ENCODE data around the gene NRDE2.

The NRDE2 gene

GRCh38 chr14:90296641-90297040 lies 35.1 kb downstream of the NRDE2 start:
- no peak for DNase-seq (ENCODE audit: low read depth)

- DNase-seq (ENCODE audit: low read depth) = no peak
Observed at GRCh38 chr14:90295870-90296516, 35.7 kb downstream of the NRDE2 start.

- DNase-seq (ENCODE audit: low read depth) = no peak
Observed at GRCh38 chr14:90294872-90295271, 36.9 kb downstream of the NRDE2 start.

DNA sequence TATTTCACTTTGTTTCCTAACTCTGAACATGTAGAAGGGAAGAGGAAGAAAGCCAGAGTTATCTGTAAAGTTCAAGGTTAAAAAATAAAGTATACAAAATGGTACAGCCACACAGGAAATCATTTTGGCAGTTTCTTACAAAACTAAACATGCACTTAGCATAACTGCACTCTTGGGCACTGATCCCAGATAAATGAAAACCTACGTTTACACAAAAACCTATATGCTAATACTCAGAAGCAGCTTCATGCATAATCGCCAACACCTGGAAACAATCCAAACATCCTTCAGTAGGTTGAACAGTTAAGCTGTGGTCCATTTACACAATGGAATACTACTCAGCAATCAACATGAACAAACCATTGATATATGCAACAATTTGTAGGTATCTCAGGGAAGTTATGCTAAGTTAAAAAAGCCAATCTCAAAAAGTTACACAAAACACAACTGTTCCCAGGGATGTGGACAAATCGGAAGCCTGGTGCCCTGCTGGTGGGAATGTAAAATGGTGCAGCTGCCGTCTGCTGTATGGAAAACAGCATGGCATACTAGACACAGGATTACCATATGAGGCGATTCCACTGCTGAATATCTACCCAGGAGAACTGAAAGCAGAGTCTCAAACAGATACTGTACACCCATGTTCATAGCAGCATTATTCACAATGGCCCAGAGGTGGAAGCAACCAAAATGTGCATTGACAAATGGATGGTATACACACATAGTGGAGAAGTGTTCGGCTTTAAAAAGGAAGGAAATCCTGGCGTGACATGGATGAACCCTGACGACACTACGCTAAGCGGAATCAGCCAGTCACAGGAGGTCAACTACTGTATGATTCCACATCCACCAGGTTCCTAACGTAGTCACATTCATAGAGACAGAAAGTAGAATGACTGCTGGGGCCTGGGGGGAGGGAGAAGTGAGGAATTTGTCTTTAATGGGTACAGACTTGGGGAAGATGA lies 37.7 kb downstream of the NRDE2 start:
- no peak for DNase-seq (ENCODE audit: low read depth)

DNA sequence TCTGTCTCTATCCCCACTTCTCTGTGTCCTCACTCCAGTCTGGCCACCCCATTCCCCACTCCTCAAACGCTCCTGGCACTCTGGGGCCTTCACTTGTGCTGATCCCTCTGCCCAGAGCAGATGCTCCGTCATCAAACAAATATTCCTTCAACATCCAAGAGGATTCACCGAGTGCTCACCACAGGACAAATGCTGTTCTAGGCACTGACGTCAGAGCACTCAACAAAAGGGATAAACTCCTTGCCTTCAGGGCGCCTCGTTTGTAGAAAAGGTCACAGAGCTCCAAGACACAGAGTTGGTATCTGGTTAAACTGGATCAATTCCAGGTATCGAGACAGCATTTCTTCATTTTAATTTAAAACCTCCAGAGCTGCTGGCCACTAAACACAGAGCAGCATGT lies 40.0 kb downstream of the NRDE2 start:
- DNase-seq (ENCODE audit: low read depth) = no peak

DNA sequence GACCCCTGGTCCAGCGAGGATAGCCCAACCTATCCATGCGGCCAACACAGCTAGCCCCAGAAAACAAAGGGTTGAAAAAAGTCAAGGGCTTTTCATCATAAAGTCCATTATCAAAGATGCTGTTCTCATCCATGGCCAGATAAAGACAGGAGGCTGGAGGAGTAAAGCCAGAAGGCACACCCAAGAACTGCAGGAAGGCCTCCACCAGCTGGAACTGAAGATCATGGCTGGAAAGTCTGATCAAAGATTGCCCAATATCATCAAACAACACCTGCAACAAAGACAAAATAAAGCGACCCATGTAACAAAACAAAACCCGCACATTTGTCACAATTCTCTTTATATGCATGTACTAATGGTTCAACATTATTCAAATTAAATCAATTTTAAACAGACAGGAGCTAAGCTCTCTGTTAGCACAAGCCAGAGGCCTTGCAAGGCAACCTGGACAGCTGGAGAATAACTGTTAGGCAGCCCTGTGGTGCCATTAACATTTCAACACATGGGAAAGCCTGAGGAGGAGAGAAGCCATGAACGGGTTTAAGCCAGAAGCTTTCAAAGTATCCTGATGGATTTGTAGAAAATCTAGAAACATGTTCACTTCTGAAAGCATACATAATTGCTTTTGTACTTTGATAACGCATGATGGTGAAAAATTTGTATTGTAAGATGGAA lies 41.3 kb downstream of the NRDE2 start:
- no peak for DNase-seq (ENCODE audit: low read depth)

GRCh38 chr14:90288651-90289355 lies 42.9 kb downstream of the NRDE2 start:
- no peak for DNase-seq (ENCODE audit: low read depth)

DNA sequence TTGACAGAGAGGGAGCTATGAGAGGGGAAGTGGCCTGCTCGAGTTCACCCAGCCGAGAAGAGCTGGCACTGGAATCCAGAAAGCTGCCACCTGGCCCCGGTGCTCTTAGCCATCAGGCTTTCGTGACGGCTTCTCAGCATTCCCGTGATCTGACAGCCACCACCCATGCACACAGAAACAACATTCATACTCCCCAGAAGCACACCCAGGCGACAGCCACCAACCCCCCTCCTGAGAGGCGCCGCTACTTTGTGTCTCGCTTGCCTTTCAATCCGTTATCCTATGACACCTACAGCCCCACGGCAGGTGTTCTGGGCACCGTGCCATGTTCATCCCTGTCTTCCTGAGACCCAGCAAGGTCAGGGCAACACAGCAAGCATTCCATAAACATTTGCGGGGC lies 44.0 kb downstream of the NRDE2 start:
- no peak for DNase-seq (ENCODE audit: low read depth)

- DNase-seq (ENCODE audit: low read depth) = no peak
Observed at GRCh38 chr14:90281756-90282155, 50.0 kb downstream of the NRDE2 start.

DNA sequence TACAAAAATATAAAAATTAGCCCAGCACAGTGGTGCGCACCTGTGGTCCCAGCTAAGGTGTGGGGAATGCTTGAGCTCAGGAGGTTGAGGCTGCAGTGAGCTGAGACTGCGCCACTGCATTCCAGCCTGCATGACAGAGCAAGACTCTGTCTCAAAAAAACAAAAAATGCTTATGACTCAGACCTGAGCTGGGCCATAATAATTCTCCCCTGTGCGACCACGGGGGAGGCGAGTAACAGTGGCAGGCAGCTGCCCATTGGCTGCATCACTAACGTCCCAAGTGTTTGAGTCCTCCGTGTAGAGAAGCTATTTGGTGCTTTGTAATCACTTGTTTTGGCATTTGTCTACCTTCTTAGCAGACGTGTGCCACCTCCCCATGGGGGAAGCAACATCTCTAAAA lies 50.5 kb downstream of the NRDE2 start:
- DNase-seq (ENCODE audit: low read depth) = no peak

- DNase-seq (ENCODE audit: low read depth) = no peak
Observed at GRCh38 chr14:90280096-90280495, 51.6 kb downstream of the NRDE2 start.

GRCh38 chr14:90278199-90279175 lies 53.3 kb downstream of the NRDE2 start:
- no peak for DNase-seq (ENCODE audit: low read depth)

DNA sequence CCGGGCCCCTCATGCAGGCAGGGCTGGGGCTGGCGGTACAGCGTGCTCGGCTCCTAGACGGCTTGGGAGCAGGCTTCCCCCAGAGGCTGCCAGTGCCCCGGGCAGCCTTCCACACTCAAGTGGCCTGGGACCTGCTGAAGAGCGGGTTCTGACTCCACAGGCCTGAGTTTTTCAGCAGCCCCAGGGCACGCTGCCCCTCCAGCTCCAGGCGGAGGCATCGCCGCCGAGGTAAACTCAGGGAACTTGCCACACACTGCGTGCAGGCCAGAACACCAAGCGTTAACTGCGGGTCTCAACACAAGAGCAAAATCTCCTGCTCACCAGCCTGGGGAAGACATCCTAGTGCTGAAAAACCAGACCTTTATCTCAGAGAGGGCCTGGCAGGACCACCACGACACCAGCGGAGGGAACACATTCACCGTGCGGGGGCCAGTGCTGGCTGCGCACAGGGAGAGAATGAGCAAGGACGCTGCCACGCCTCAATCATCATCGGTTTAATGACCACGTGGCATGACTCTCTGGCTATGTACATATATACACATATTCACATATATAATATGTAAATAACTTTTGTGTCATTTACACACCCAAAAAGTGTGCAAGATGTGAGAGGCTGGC lies 54.1 kb downstream of the NRDE2 start:
- no peak for DNase-seq (ENCODE audit: low read depth)

DNA sequence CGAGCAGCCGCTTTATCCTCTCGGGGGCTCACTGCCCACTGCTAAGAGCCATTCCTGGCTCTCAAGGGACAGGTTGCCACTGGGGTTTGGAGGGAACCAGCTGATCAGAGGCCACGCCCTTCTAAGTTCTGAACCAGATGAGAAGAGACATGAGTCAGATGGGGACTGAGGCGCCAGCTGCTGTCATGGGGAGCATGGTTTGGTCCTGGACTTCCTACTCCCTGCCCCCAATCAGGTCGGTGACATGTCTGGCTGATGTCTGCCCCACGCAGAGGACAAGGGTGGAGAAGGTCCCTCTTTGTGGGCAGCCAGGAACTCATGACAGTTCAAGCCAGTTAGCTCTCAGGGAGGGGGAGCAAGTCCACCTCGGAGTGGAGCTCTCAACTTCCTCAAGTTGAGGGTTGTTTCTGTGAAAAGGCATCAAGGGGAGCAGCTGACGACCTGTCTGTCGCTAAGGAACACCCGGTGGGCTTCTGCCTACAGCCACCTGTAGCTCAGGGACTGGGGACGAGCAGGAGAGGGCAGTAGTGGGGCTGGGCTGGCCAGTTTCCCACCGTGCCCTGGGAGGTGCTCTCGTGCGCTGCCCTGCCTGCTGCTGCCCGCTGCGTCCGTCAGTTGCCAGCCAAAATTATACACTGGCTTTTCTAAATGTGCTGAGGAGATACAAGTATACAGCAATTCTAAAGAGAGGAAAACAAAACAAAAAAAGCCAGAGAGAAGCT lies 54.9 kb downstream of the NRDE2 start:
- DNase-seq (ENCODE audit: low read depth) = no peak

DNA sequence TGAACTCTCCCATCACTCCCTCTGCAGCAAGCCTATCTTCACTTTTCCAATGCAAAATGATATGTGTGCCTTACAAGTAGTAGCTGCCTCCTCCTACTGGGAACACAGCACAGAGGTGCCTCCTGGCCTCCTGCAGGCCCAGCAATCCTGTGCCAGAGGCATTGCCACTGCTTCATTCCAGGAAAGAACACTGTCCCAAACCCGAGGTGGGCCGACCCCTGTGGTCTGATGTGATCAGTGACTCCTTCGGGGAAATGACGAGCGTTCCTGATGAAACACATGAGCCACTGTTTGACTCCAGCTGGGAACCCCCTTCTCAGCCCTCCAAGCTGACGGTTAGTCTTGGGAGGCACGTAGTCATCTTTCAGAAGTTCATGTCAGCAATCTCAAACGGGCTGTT lies 55.9 kb downstream of the NRDE2 start:
- no peak for DNase-seq (ENCODE audit: low read depth)

DNA sequence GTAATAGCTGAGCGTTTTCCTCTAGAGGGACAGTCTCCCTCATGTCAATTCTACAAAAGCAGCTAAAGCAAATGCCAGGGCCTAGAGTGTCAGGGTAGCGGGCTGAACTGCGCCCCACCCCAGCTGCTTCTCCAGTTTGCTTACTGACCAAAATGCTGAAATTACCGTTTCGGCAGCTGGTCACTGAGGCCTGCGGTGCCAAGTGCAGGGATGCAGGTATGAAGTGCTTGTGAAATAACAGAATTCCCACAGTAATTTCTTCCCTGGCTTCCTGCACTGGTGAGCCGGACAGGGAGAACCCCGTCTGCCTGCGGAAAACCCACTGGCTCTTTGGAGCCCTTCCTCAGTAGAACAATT lies 56.3 kb downstream of the NRDE2 start:
- no peak for DNase-seq (ENCODE audit: low read depth)

DNA sequence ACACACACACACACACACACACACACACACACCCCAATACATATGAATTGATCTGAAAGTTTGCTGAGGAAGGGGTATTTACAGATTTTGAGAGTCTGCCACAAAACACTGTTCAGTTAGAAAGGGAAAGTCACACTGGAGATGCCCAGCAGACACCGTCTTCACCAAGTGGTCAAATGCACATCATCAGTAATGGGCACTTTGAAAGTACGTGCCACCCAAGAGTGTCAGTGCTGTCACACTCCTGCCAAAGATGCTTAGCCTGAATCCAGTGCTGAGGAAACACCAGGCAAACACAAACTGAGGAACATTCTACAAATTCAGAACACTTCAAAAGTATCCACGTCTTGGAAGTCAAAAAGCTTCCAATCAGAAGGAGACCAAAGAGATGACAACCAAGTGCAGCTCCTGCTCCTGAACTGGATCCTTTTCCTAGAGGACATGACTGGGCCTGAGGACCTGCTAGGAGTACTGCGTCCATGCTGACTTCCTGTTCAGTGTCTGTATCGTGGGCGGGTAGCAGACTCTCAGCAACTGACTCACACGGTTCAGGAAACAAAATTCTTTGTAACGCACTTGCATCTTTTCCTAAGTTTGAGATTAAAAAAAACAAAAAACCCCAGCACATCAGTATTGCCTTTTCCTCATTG lies 56.8 kb downstream of the NRDE2 start:
- no peak for DNase-seq (ENCODE audit: low read depth)

- no peak for DNase-seq (ENCODE audit: low read depth)
Observed at GRCh38 chr14:90274019-90274418, 57.7 kb downstream of the NRDE2 start.

DNA sequence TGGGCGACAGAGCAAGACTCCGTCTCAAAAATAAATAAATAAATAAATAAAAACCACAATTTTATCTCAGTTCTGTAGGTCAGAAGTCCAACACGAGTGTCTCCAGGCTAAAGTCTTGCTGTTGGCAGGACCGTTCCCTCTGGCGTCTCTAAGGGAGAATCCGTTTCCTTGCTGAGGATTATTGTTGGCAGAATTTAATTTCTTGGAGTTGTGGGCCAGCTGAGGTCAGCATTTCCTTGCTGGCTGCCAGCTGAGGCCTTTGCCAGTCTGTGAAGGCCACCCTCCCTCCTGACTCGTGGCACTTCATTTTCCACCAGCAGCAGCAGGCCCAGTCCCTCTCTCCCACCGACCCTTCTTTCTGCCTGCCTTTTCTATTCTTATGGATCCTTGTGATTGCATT lies 58.2 kb downstream of the NRDE2 start:
- no peak for DNase-seq (ENCODE audit: low read depth)

- no peak for DNase-seq (ENCODE audit: low read depth)
Observed at GRCh38 chr14:90272523-90272922, 59.2 kb downstream of the NRDE2 start.
